Inflammatory macrophage treated with lipopolysaccharide for 4 hours (primary cell): ENCODE results near the gene RBBP4.
"Not testable (repeated sequence)": the region's sequence is repeated elsewhere in the genome, so short reads cannot be mapped to it uniquely, and the experiment has no call there.

ENCODE experiments used
- DNase-seq: peaks from one replicate; pipeline ENCODE4 v3.0.0-alpha.2; 2020

RBBP4 gene

DNA sequence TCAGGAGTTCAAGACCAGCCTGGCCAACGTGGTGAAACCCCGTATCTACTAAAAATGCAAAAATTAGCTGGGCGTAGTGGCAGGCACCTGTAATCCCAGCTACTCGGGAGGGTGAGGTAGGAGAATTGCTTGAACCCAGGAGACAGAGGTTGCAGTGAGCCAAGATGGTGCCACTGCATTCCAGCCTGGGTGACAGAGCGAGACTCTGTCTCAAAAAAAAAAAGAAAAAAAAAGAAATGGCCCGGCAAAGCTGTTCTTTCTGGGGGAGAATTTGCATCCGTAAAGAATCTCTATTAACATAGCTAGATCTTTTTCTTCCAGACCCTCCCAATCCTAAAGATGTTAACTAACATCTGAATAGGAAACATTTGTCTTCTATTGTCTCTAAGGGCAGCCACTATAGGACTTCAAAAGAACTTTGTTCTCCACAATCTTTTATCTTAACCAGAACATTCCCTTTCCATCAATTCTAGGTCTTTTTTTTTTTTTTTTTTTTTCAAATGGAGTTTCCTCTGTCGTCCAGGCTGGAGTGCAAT is 8.6 kb upstream of the RBBP4 start:
- DNase-seq, result not testable (repeated sequence)

DNA sequence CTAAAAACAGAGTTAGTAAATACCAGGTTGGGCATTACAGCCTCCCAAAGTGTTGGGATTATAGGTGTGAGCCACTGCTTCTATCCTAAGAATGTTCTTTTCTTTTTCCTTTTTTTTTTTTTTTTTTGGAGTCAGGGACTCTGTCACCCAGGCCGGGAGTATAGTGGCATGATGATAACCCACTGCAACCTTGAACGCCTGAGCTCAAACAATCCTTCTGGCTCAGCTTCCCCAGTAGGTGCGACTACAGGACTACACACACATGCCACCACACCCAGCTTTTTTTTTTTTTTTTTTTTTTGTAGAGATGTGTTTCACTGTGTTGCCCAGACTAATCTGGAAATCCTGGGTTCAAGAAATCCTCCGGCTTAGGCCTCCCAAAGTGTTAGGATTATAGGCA is 6.6 kb upstream of the RBBP4 start:
- DNase-seq, result no peak

DNA sequence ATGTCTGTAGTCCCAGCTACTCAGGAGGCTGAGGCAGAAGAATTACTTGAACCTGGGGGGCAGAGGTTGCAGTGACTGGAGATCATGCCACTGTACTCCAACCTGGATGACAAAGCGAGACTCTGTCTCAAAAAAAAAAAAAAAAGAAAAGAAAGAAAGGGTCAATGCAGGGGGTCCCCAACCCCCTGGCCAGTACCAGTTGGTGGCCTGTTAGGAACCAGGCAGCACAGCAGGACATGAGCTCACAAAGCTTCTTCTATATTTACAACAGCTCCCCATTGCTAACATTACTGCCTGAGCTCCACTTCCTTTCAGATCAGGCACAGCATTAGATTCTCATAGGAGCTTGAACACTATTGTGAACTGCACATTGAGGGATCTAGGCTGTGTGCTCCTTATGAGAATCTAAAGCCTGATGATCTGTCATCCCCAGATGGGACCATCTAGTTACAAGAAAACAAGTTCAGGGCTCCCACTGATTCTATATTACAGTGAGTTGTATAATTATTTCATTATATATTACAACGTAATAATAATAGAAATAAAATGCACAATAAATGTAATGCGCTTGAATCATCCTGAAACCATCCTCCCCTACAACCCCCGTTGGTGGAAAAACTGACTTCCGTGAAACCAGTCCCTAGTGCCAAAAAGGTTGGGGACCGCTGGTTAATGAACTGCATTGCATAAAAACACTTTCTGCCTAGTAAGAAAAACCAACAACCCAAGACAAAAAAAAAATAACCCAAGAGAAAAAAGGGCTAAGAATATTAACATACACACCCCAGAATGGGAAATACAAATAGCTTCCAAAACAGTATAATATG is 3.5 kb upstream of the RBBP4 start:
- no peak for DNase-seq

DNA sequence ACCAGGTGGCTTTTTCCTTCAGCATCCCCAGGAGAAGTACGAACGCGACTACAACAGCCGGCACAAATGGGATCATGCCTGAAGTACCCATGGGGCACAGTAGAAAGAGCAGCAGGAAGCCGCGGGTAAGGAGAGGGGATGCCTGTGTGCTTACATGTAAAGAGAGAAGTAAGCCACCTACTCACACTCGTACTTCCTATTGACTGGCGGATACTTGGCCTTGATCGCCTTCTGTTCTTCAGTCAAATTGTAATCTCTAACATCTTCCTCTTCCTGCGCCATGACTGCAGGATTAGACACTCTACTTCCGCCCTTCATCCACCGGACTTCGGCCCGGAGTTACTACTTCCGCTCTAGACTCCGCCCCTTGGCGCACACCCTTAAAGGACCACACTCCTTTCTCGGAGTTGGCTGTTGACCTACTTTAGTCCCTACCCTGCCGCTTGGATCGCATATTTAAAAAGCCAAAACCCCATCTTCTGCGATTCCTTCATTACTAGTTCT is 708 bp upstream of the RBBP4 start, which contains the start of gene ZBTB8OS:
Gene ZBTB8OS, minus strand, starts transcription at position 303 of the 504 bp plus-strand sequence. Its CDS starts 21 bp downstream, at position 282.
- peak; percentile 98 for DNase-seq

DNA sequence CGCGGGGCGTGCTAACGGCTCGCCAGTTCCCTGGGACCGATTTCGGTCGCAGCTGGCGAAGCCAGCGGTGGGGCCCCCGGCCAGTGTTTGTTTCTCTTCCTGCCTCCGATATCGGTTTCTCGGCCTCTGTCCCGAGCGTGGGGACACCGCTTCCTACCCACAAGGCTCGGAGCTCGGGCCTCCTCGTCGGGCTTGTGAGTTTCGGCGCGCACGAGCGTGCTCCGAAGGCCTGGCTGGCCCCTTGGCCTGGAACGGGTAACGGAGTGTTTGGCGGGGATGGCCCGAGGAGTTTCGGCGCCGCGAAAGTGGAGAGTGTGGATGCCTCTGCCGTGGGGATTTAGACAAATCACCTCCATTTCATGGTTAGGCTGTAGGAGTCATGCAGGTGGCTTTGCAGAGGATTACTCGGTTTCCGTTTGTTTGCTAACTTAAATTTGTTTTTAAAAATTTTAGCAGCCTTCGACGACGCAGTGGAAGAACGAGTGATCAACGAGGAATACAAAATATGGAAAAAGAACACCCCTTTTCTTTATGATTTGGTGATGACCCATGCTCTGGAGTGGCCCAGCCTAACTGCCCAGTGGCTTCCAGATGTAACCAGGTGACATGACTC is 559 bp downstream of the RBBP4 start:
- DNase-seq, result peak; percentile 69

DNA sequence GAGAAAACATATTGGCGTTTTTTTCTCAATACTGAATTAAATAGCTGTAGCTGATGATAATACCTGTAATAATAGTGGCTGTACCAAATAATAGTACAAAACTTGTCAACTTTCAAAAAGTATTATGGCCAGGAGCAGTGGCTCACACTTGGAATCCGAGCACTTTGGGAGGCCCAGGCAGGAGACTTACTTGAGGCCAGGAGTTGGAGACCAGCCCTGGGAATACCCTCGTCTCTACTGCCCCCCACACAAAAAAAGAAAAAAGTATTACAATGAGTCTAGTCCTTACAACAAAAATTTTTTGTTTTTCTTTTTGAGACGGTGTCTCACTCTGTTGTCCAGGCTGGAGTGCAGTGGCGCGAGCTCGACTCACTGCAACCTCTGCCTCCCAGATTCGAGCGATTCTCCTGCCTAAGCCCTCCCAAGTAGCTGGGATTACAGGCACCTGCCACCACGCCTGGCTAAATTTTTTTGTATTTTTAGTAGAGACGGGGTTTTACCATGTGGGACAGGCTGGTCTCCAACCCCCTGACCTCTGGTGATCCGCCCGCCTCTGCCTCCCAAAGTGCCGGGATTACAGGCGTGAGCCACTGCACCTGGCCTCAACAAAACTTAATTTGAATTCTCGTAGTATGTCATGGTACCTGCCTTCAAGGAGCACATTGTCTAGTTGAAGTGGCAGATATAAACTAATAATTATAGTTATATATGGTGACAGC is 1.4 kb downstream of the RBBP4 start:
- no peak for DNase-seq

DNA sequence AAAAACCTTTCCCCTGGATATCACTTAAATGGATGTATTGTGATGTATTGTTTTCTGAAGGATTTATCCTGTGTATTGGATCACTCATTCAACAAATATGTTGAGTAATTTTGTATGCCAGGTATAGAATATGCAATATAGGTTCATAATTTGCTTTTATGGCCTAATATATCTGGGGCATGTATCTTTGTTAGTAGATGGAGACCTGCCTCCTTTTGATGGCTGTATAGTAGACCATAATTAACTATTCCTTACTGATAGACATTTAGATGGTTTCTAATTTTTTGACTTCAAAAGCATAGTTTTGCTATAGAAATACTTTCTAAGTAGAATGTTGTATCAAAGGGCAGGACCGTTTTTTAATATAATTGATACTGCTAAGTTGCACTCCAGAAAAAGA is 8.6 kb downstream of the RBBP4 start:
- no peak for DNase-seq

DNA sequence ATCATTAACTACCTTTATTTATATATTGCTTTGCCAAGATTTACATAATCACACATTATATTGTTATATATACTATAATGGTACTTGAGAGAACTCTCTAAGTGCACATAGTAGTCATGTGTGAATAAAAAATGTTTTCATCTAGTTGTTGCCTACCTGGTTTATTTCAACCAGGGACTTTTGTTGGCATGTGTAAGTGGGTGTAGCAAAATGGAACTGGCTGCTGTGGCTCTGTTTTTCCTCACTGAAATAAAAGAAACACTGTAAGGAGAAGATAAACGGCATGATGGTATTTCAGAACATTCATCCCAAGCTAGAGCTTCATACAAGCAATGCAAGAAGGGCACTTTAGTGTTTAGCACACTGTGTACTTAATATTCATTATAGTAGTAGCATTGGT is 14.9 kb downstream of the RBBP4 start:
- DNase-seq, result no peak

DNA sequence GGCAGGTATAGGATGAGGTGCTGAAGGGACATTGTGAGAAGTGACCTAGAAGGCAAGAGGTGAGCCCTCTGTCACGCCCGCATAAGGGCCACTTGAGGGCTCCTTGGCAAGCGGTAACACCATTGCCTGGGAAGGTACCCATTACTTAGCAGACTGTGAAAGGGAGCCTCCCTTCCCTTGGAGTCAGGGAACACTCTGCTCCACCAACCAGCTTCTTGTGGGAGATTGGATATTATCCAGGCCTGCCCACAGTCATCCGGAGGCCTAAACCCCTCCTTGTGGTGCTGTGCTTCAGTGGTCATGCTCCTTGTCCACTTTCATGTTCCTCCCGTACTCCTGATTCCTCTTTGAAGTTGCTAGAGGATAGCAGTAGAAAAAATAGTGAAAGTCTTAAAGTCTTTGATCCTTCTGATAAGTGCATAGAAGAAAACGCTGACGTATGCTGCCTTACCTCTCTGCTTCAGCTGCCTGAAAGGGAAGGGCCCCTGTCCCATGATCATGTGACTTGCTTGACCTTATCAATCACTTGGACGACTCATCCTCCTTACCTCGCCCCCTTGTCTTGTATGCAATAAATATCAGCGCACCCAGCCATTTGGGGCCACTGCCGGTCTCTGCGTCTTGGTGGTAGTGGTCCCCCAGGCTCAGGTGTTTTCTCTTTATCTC is 16.0 kb downstream of the RBBP4 start:
- DNase-seq, result no peak

DNA sequence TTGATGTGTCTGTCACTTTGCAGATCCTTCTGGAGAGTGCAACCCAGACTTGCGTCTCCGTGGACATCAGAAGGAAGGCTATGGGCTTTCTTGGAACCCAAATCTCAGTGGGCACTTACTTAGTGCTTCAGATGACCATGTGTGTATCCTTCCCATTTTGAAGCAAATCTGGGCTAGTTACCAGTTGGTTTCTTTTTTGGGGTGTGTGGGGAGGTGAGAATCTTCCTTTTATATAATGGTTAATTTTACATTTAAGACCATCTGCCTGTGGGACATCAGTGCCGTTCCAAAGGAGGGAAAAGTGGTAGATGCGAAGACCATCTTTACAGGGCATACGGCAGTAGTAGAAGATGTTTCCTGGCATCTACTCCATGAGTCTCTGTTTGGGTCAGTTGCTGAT is 17.7 kb downstream of the RBBP4 start:
- DNase-seq, result not testable (repeated sequence)

DNA sequence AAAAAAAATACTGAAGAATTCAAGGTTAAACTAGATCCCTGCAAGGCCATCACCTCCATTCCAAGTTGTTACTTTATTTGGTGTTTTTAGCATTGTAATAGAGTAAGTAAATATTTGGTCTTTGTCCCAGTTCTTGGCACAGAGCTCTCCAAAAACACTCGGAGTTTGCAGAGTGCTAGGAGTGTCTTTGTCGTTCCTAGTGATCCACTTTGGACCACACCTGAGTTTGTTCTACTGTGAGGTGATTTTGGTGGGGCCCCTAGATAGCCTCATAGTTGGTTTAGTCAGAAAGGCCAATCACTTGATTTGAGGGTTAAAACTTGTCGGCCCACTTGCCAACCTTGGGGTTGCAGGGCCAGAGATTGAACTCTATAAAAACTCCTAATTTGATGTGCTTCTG is 25.9 kb downstream of the RBBP4 start:
- no peak for DNase-seq

DNA sequence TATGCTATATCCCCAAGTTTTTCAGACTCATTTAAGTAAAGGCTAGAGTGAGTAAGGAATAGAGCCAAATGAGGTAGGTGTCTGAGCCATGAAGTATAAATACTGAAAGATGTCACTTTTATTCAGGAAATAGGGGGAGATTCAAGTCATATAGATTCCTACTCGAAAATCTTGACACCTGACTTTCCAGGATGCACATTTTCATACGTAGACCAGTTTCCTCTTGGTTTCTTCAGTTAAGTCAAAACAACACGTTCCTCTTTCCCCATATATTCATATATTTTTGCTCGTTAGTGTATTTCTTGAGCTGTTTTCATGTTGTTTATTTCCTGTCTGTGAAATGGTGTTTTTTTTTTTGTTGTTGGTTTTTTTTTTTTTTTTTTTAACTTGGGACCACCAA is 29.0 kb downstream of the RBBP4 start:
- DNase-seq, result not testable (repeated sequence)

DNA sequence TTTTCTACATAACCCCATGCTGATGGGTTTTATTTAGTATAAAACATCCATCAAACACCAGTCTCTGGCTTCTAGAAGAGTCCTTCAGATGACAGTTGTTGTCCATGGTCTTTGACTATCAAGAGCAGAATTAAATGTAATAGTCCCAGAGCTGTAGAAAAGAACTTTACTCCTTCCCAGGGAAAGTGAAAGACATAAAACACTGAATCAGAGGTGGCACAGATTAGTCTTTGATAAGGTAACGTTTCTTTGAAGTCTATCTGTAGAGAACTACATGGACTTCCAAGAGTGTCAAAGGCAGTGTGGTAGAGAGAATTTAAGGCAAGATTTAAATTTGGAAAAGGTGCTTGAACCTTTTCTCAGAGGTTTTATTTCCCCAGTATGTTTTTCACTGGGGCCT is 29.6 kb downstream of the RBBP4 start:
- no peak for DNase-seq

DNA sequence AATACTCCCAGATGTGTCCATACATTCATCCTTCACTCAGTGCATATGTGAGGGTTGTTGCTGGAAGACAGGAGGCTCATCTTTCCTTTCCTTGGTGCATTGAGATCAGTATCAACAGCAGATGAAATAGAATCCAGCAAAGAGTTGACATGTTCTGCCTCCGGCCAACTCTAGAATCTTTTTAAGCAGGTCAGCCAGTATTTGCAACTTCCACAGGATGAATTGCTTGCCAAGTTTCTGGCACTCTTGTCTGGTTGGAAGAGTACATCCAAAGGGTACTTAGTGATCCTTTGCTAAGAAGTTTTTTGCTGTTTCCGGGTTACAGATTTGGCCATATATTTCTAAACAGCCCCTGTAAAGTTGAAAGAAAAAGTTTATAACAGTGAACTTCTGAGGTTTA is 30.5 kb downstream of the RBBP4 start:
- DNase-seq, result no peak

DNA sequence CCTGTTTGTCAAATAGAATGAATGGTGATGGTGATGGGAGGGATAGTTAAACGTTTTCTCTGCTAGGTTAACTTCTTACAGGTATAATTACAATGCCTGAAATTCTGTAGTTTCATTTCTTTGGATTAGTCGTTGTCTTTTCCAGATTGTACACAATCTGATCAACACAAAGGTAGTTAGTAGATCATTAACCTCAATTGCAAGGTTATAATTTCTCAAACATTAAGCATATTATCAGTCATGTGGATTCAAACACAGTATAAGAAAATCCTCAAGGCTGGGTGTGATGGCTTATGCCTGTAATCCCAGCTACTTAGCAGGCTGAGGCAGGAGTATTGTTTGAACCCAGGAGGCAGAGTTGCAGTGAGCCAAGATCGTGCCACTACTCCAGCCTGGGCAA is 31.0 kb downstream of the RBBP4 start:
- DNase-seq, result no peak

DNA sequence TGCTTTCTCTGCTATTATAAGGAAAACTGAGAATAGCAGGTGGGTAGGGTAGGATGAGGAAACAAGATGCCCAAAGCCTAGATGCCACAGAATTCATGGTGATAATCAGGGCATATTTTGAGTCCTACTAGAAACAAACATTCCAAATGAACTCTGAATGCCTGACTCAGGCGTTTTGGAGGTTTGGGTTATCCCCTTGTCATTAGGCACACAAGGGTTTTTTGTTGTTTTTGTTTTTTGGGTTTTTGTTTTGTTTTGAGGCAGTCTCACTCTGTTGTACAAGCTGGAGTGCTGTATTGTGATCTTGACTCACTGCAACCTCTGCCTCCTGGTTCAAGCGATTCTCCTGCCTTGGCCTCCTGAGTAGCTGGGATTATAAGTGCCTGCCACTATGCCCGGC is 32.4 kb downstream of the RBBP4 start:
- no peak for DNase-seq

DNA sequence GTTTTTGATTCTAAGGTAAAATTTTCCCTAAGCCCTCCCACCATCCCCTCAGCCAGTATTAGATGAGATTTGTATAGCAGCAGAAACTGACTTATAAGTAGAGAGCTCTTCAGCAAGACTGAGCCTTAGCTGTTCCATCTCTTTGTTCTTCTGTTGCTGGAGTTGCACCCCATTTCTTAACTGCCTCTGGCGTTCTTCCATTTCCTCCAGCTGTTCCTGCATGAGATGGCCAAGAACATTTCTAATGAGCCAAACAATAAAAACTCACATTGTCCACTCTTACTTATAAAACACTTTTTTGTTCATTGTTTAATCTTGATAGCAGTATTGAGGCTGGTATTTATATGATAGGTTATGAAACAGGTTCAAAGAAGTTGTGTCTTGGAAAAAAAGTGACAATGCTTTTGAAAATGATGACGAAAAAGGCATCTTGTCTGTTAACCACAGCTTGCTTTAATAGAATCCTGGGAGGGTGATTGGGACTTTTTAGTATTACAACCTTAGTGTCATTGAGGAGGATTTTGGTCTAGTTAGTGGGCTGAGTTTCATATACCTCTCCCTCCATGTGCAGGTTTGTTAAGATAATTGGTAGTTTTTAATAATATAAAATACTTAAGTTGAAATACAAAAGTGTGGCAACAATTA is 33.3 kb downstream of the RBBP4 start:
- DNase-seq, result no peak

DNA sequence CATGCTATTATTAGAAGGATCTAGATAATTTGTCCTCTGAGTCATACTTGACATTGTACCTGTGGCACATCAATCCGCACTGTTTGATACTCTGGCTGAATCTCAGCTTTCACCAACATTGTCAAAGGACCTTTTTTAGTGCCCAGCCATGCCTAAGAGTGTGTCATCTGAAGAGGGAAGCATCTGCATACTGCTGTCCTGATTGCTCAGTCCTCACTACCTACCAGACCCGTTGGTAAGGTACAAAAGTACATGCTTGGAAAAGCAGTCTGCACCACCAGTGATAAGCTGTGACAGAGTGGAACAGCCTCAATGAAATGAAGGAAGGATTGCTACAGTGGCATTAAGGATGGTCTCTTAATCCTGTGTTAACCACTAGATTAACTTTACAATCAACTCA is 34.5 kb downstream of the RBBP4 start:
- DNase-seq, result no peak

DNA sequence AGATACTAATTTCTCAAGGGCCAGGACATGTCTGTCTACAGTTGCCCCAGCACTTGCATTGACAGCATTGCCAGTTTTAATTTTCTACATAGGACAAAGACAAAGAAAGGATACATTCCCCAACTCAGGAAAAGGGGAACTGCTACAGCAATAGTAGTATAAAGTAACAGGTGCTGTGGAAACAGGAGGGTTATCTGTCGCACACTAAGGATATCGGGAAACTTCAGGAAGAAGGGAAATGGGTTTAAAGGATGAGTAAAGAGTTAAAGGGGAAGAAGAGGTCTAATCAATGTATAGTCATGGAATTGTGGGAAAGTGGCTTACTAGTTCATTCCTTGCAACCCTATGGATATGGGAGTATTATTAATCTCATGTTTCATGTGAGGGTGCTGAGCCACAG is 35.4 kb downstream of the RBBP4 start:
- no peak for DNase-seq

DNA sequence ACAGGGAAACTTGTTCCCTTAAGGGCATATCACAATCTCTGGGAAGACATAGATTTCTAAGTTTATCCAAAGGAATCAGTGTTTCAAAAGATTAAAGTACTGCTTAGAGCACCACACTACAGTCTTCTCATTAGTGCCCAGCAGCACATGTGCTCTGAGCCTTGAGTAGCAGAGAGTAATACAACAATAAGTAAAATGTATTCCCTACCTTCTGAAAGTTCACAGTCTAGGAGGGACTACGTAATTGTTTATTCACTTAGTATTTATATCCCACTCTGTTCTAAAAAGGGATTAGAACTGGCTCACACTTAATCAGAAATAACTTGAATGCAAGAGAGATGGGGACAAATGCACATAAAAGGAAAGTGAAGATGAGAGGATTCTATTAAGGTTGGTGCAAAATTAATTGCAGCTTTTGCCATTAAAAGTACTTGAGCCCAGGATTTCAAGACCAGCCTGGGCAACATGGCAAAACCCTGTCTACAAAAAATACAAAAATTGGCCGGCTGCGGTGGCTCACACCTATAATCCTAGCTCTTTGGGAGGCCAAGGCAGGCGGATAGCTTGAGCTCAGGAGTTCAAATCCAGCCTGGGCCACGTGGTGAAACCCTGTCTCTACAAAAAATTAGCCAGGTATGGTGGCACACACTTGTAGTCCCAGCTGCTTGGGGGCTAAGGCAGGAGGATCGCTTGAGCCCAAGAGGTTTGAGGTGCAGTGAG is 42.6 kb downstream of the RBBP4 start:
- no peak for DNase-seq

DNA sequence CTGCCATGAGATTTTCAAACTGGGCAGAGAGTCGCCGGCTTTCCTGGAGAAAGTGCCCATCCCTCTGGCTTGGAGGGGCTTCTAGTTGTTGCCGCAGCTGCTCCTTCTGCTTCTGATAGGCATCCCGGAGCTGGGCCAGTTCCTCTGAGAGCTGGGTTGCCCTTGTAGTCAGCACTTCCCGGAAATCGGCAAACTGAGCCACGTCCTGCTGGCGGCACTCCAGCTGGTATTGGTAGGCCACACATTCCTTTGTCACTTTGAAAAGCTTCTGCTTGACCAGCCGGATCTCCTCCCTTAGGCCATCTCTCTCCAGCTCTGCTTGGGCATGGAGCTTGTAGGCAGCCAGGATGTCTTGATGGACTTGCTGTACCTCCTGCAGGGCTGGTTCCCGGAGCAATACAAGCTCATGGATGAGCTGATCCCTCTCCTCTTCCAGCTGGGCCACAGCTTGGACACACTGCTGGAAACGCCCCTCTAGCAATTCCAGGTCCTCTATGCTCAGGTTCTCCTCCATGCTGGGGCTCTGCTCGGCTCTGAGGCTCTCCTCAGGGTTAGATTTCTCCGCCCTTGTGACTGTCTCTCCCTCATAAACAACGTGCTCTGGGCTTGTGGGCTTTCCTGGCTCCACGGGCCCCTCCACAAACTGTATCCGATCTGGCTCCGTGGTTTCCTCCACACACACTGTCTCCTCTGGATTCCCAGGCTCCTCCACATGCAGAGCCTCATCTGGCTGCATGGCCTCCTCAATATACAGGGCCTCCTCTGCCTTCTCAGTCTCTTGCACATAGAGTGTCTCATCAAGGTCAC is 44.3 kb downstream of the RBBP4 start:
- DNase-seq, result no peak
